Suprapubic skin (tissue), 4 donors: Measurements from ENCODE around the gene SCTR.

ENCODE experiments used
- CTCF ChIP-seq, 2 donors: fragments of 200-600 bp in 1 of 2; fragments of 450-650 bp in 1 of 2; sonication (generic) in 1 of 2; IDR thresholded peaks; one replicate each; pipeline ENCODE4 v1.5.1; 2016 to 2019; ENCODE audit warnings: antibody characterized with exemption in 2 of 2, mild to moderate bottlenecking in 1 of 2, moderate library complexity in 1 of 2
- EP300 ChIP-seq: sonication (generic); formaldehyde crosslinking; IDR thresholded peaks from one replicate; pipeline ENCODE4 v1.6.1; 2017; ENCODE audit warnings: antibody characterized with exemption
- POLR2A ChIP-seq, 2 donors: fragments of 450-650 bp; IDR thresholded peaks; one replicate each; pipeline ENCODE4 v1.6.1; 2017; ENCODE audit warnings: antibody characterized with exemption in 2 of 2, mild to moderate bottlenecking in 2 of 2, moderate library complexity in 2 of 2
- POLR2AphosphoS5 ChIP-seq, 3 donors: sonication (generic); formaldehyde crosslinking; IDR thresholded peaks; one replicate each; pipeline ENCODE4 v1.6.1; 2017; ENCODE audit warnings: antibody characterized with exemption in 3 of 3

DNA sequence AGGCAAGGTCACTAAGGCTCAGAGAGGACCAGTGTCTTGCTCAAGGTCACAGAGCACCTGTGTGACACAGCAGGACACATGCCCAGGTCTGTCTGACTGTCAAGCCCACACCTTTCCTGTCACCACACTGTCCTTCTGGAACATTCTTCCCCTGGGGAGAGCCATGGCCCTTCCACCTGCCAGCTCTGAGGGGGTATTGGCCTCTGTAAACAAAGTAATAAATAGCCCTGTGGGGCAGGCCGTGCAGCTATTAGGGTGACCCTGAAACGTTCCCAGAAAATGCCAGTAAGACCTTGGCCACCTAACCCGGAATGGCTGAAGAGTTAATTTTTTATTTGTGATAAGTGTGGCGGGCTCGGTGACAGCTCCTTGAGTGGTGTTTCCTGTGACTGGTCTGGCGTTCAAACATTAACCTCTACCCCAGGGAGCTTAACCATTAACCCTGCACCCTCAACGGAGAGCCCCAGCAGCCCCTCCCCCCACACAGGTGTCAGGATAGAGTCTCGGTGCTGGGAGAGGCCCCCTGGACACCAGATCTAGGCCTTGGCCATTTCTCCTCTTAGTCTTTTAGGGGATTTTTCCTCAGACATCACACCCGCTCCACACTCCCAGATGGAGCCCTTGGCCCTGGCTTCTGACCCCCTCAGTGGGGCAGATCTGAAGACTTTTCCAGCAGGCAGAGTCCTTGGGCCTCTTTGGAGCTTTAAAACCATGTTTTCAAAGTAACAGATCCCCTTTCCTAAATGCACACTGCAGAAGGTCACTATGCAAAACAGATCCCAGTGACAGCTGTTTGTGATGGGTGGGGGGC is 36.6 kb downstream of the SCTR start:
- TF ChIP-seq CTCF (IDR thresholded peaks at IDR 0.05) (no peak), POLR2A (IDR thresholded peaks at IDR 0.05) (no peak), POLR2AphosphoS5 (IDR thresholded peaks at IDR 0.05) (no peak), EP300 (no peak)
